NB4 (cell line): ENCODE results near the gene ADARB2.

ENCODE experiments used
- CTCF ChIP-seq: IDR thresholded peaks from one replicate; pipeline ENCODE4 v1.5.1; 2012; ENCODE audit warnings: low read depth, low read length
- MAX ChIP-seq: IDR thresholded peaks from 2 replicates; pipeline ENCODE4 v1.6.1; 2011; ENCODE audit warnings: low read depth, low read length
- MYC ChIP-seq: IDR thresholded peaks from 2 replicates; pipeline ENCODE4 v1.6.1; 2011; ENCODE audit warnings: low read depth, low read length
- POLR2A ChIP-seq: IDR thresholded peaks from 2 replicates; pipeline ENCODE4 v1.6.1; 2011; ENCODE audit warnings: mild to moderate bottlenecking; ENCODE audit not compliant: insufficient read length; ENCODE audit errors: extremely low read depth

GRCh38 chr10:1785835-1786234 is 48.5 kb upstream of the ADARB2 start:
- no peak for TF ChIP-seq CTCF
- no peak for TF ChIP-seq MYC
- no peak for TF ChIP-seq POLR2A
- TF ChIP-seq MAX: no peak
